SKM-1 (cell line): ENCODE measurements around the gene TSPAN3.

Source experiments
- DNase-seq: peaks from one replicate; lab custom pipeline; 2025; ENCODE audit not compliant: unreplicated experiment; lab: John Stamatoyannopoulos, UW

TSPAN3 gene

DNA sequence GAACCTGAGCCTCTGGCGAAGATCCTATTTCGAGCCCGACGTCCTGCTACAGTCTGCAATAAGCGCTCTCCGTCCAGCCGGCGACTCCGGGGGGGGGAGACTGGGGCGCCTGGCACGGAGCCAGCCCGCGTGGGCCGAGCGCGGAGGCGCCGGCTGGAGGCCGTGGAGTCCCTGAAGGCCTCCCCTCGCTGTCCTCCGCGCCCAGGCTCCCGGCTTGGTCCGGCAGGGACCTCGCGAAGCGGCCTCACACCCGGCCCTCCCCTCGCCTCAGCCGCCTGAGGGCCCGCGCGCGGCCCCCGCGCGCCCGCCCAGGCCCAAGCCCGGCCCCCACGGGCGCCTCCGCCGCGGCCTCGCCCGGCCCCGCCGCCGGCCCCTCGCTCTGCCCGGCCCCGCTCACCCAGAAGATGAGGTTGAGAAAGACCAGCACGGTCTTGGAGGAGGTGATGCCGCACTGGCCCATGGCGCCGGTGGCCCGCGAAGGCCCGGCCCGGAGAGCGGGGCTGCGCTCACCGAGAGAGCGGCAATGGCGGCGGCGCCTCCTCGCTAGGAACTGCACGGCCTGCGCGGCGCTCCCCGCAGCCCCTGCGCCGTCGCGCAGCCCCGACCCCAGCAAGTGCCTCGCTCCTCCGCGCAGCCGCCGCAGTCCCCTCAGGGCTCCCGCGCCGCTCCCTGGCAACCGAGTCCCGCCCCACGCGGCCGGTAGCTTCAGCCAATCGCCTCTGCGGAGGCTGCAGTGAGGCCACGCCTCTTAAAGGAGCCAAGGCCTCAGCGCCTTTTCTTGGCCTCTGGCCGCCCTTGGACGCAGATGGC, at the start of gene TSPAN3:
TSPAN3 (minus strand) TSS at position 615 of the 810 bp plus-strand sequence; CDS start at position 460, 155 bp downstream.
- DNase-seq = peak; percentile 82

DNA sequence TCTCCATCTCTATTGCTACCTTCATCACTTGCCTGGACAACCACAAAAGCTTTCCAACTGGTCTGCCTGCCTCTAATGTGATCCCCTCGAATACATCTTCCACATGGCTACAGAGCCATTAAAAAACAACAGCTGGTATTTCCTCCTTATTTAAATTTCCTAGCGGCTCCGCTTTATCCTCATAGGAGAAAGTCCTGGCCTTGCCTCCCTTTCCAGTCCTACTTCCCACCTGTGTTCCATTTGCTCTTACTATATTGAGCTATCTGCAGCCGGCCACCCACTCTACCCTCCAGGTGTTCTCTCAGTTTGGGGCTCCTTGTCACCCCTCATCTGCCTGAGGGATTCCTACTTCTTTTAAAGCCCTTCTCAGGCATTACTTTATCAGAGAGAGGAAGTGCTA, 49.7 kb upstream of the TSPAN3 start:
- DNase-seq = no peak

DNA sequence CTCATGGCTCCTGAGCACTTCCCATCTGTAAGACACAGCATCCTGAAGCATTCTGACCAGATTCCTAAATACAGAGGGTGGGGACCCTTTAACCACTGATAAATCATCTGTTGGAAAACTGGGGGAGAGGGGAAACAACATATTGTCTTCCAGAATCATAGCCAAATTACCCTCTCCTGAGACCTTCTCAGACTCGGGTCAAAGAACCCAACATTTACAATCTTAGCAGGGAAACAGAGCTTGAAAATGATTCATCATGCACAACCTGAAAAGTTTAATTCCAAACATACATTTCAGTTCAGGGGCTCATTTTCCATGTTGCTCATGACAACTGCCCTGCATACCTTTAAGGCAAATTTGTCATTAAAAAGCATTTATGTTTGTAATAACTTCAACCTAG, 48.5 kb upstream of the TSPAN3 start:
- DNase-seq = no peak

DNA sequence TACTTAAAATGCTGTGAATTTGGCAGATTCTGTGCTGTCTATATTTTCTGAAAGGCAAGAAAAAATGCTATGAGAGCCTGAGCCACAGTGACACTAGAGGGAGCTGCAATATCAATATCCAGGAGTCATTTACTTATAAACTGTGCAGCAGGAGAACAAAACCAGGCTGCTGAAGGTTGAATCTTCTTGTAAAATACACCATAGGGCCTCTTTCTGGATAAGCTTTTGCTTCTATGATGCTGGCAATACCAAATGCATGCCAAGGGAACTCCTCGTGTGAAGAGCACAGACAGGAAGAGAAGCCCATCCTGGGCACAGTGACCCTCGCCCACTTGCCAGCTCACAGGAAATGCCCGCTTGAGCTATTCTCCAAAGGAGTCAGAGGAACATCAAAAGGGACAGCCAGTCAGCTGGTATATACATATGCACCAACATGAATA, 48.0 kb upstream of the TSPAN3 start:
- peak; percentile 30 for DNase-seq

DNA sequence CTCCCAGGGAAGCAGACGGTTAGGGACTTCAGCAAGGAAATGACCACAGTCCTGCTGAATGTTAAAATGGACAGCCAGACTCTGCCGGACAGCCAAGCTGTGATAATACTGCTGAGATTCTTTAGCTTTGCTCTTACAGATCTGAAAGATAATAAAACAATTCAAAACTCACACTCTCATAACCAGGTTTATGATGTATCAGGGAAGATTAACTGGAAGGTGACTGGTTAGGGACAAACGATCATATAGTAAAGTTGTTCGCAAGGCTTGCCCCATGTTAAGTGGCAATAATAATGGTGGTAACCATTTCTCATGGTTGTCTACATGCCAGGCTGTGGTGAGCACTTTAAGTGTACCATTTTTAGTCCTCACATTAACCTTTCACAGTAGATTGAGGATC, 44.3 kb upstream of the TSPAN3 start:
- no peak for DNase-seq

DNA sequence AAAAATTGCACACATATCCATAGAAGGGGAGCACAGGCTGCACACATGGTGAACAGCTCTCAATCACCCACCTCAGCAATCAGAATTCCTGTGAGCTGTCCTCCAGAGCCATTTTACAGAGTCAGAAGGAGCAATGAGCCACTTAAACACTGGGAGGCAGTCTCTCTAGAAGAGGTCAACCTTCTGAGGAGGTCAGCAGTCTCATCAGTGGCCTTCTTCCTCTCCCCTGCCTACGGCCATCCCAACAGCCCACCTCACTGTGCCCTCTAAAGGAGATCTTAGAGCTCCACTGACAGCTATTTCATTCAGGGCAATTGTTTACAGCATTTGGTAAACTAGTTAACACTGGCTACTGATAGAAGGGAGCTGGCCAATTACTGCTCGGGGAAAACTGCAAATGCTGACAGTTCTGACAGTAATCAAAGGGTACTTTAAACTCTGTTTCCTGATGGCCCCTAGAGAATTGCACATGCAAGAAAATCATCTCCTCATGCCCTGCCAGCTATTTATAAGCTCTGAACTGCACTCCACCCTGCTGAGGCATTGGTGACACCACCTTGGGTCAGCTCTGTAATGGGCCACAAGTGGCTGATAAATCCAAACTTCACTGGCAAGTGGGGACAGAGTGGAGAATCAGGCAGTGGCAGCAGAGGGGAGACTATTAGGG, 42.1 kb upstream of the TSPAN3 start:
- DNase-seq = no peak

DNA sequence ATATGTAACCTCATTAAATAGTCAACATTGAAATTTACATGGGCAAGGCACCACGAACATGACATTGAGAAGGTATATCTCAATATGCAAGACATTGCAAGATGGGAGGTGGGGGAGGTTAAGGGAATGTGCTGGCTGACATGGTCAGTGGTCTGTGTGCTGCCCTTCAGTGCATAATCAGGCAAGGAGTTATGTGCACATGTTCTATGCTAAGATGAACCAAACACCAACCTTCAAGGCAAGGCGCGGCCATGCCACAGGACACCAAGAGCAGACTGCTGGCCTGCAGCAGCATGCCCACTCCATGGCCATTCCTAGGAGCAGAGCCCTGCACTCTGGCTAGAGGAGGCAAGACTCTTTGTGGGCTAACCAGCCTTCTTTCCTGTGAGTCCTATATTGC, 40.9 kb upstream of the TSPAN3 start:
- no peak for DNase-seq

DNA sequence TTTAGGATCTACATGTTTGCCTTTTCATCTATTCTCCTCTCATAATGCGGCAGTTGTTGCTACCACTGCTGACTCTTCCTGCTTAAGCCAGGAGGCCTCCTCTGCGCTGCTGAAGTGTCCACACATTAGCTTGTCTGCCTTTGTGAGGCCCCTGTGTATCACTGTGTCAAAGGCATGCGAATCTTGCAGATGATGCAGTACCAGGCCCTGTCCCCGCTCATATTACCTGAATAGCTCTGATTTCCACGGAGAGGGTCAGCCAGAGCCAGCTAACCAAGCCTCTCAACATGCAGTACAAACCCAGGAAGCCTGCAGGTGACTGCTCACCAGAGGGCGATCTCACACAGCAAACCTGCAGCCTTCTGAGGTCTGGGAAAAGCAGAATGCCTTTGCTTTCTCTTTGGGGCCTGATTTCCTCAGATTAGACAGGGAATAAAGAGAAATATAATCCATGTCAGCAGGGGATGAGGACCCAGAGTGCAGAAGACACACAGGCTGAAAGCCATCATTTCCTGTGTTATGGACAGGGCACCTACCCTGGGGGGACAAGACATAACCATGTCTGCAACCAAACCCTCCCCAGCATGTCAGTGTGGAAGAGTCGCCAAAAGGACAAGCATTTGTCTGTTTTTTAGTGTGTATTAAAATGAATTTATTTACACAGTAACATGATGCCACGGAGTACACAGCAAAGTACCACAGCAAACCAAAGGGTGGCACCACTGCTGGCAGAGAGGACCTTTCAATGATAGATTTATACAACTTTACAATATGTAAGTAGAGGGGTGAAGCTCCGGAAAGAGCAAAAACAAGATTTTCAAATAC, 36.8 kb upstream of the TSPAN3 start:
- DNase-seq = peak; percentile 6

DNA sequence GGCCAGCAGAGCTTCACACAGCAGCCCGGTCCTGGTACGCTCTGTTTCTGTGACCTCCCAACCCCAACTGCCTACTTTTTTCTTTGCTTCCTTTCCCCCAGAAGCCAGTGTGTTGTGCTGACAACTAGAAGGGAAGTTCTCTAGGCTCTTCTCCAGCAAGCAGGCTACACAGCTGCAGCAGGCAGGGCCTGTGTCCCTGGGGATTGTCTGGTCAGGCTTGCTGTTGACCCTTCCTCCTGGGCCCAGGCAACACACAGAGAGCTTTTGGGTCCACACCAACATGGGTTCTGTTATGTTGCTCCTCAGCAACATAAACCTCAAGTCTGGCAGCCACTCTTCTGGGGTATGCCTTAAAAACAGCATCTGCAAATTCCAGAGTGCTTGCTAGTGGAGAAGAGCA, 36.2 kb upstream of the TSPAN3 start:
- no peak for DNase-seq

DNA sequence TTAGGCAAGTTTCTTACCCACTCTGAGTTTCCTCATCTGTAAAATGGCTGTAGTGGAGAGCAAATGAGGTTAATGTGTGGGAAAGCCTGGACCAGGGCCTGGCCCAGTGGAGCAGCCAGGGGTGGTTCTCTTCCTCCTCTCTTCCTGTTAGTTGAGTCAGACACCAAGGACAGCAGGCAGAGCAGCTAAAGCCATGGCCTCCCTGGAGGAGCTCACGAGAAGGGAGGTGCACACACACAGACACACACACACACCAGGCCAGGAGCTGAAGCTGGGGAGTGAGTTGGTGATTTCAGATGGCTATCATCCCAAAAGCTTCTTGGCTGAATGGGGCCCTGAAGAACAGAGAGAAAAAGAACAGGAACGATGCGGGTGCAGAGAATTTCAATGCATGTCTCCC, 33.2 kb upstream of the TSPAN3 start:
- DNase-seq = no peak

DNA sequence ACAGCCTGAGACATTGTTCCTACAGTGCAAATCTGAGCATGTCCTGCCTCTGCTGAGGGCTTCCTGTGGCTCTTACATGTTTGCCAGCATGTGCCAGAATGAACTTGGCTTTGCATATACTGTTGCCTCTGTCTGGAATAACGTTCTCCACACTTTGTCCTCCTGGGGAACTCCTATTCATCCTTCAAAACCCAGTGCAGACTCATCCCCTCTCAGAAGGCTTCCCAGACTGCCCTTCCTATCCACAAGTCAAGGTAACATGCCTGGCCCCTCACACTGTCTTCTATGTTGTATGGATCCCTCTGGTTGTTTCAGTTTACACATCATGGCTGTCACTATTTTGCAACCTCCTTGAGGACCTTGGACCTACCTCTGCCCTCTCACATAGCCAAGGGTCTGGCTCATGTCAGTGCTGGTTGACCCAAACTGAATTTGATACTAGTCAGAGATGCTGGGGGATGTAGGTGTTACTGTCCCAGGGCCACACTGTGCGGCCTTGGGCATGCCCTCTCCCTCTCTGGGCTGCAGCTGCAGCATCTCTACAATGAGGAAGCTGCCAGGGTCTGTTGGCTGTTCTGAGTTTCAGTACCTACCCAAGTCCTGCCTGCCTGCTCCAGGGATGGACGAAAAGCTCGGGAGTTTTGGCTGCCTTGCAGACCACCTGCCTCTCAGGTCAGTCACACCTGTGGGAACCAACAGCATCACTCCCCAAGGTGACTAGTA, 29.0 kb upstream of the TSPAN3 start:
- no peak for DNase-seq

DNA sequence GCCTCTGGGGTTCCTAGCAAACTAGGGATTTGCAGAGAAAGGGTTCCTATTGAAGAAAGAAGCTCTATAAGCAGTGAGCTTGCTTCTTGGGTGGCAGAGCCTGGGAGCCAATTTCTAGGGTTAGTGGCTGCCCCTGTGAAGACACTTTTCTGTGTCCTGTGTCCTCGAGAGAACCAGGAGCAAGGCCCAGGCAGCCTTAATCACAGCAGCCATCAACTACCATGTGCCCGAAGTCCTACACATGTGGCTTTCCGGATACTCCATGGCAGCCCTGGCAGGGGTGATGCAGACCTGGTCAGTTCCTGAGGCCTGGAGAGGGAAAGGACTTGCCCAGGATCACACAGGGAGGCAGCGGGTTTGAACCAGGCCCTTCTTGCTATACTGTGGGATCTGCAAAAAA, 27.7 kb upstream of the TSPAN3 start:
- DNase-seq = no peak

DNA sequence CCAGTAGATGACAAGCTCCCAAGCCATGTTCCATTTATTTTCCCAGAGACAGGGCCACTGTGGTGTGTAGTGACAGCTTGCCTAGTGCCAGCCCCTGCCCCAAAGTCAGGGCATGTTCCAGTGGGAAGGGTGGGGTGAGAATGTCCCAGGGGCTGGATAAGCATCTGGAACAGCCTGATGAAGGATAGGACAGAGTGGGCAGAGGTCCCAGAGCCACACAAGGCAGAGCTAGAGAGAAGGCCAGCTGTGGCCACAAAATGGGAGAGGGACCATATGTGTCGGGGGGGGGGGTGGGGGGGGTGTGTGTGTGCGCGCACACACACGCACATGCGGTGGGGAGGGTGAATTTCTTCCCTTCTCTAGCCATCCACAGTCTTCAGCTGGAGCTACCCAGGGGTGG, 27.0 kb upstream of the TSPAN3 start:
- no peak for DNase-seq

DNA sequence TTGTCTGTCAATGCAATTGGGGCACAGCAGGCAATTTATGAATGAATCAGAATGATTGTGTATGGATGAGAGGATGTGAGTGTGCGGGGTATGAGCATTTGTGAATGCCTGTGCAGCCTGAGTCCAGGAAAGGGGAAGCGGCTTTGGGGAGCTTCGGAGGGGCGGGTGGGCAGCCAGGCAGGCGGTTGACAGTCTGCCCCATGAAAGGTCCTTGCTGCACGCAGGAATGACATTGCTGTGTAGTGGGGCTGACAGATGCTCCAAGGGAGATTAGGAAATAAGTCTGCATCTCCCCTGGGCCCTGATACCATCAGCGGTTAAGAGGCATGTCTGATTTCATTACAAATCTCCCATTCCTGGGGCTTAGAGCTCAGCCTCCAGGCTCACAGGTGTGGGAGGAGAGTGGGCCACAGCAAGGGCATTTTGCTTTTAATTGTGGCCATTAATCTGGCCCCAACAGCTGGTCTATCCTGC, 26.4 kb upstream of the TSPAN3 start:
- no peak for DNase-seq

DNA sequence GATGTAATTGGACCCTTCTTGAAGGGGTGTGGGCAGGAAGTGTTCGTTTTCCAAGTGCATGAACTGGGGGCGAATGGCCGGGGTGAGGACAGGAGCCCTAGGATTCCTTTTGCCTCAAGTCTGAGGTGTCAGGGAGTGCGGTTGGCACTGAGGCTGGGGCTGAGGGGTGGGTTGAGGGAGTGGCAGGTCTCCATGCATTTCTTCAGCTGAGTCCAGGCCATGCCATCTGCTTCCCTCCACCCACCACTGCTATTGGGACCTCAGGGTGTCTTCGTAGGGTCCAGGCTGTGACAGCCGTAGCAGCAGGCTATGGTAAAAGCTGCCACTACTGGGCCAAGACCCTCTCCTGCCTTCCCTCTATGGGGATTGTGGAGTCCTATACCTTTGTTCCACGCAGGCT, 25.6 kb upstream of the TSPAN3 start:
- no peak for DNase-seq

DNA sequence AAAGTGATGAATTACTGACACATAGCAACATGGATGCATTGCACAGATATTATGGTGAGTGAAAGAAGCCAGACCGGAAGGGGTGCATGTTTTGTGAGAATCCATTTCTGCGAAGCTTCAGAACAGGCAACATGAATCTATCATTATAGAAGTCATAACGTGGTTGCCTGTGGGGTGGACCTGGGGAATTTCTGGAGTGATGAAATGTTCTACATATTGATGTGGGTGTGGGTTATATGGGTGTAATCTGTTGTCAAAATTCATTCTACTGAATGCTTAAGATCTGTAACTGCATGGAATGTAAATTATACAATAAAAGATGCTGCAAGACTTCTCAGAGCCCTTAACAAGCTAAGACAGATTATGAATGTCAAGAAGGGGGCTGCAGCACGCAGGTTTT, 25.2 kb upstream of the TSPAN3 start:
- DNase-seq = no peak

DNA sequence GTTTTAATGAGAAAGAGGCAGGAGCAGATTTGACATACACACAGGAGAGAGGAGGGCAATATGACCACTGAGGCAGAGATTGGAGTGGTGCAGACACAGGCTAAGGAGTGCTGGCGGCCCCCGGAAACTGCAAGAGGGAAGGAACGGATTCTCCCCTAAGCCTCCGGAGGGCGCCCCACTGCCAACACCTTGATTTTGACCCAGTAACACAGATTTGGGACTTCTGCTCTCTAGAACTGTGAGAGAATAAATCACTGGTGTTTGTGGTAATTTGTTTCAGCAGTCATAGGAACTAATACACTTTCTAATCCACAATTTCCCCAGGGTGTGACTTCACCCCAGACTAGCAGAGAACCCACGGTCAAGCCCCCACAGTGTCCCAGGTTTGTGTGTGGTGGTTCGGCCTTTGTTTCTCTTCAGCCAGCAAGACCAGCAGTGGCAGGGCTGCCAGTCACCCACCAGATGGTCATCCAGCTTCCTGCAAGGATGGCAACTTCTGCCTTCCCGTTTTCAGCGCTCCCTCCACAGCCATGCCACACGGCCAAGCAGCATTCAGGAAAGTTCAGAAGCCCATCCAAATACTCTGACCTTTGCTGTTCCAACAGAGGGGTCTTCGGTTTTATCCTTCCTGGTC, 23.6 kb upstream of the TSPAN3 start:
- no peak for DNase-seq

DNA sequence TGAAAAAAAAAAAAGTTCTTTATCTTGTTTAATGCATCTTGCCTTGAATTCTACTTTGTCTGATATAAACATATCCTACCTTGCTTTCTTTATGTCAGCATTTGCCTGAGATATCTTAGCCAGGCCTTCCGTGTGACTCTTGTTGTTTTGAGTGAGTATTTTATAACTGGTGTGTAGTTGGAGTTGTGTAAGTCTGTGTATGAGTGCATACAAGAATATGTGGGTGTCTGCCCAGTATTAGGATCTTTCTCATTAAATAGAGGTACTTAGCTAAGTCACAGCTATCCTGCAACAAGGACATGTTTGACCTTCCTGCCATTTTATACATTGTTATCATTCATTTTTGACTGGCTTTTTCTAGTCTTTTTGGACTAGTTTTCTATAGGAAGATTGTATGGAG, 22.5 kb upstream of the TSPAN3 start:
- no peak for DNase-seq

DNA sequence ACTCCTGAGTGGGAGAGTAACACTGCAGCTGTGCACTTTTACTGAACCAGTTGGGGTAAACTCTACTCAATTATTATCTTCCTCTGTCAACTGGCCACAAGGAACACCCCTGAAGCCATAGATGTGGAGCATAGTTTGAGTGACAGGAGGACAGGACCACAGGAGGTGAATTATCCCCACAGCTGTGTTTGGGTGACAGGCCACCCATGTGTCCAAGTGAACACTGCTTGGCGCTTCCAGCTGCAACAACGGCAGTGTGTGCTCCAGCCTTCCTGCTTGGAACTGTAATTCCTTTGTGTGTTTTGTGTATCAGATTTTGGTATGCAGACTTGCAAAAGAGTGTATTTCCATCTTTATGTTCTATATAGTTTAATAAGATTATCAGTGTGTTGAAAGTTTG, 20.2 kb upstream of the TSPAN3 start:
- DNase-seq = no peak

DNA sequence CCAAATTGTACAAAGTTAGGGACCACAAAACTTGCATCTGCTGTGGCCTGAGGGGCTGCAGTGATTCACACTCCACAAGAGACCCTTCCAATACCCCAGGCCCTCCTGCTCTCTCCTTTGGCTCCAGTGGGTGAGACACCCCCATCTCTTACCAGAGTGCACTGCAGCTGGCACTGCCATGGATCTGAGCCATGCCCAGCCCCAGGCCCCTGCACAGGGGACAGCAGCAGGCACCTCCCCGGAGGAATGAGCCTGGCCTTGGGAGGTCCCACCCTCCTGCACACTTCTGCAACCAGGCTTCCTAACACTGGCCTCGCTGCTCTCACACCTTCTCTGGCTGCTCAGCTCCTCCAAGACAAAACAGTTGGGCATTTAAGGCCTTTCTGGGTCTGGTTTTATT, 16.3 kb upstream of the TSPAN3 start:
- no peak for DNase-seq

DNA sequence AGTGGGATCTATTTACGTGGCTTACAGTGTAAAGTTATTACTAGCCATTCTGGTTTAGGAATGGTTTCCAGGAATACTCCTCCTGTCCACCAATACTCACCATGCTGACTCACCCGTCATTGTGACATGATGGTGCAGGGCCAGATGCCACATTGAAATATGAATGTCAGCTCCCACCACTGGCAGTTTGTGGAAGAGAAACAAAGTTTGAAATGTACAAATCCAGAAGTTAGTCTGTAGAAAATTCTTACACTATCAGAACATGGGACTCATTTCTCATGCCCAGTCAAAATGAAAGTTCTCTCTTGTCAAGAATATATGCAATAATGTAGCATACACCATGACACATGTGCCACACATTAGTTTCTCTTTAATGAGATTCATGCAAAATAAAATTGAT, 14.4 kb upstream of the TSPAN3 start:
- DNase-seq = no peak
